Calu3 (cell line): ENCODE measurements around the gene ACSL6. TPM values are rescaled to one million over a fixed set of nuclear protein-coding genes. Genes with fewer than 3 reads are reported as not detected.

ENCODE experiments used
- BruUV-seq: library from RNA; stranded (reverse); fragments of 400-500 nt; replicated peaks from 2 replicates; lab custom pipeline; 2021; lab: Mats Ljungman, UMichigan
- CTCF ChIA-PET: fragments of 300-600 bp; sonication (Branson Sonifier 250); formaldehyde crosslinking; loops from one replicate; lab custom pipeline; 2022; ENCODE audit warnings: antibody characterized with exemption; lab: Charles Lee
- DNase-seq: peaks from one replicate; pipeline ENCODE4 v3.0.0; 2022
- H3K27ac Mint-ChIP-seq: one replicate; pipeline ENCODE4 v1.8.0; 2022; ENCODE audit warnings: mixed read lengths; ENCODE audit not compliant: unreplicated experiment
- H3K27me3 Mint-ChIP-seq: one replicate; pipeline ENCODE4 v1.8.0; 2022; ENCODE audit warnings: mixed read lengths; ENCODE audit not compliant: unreplicated experiment
- H3K36me3 Mint-ChIP-seq: one replicate; pipeline ENCODE4 v1.8.0; 2022; ENCODE audit warnings: mild to moderate bottlenecking, moderate library complexity, mixed read lengths; ENCODE audit not compliant: insufficient read depth, unreplicated experiment
- H3K4me1 Mint-ChIP-seq: one replicate; pipeline ENCODE4 v1.8.0; 2022; ENCODE audit warnings: mild to moderate bottlenecking, low read depth, mixed read lengths; ENCODE audit not compliant: unreplicated experiment
- H3K4me3 Mint-ChIP-seq: one replicate; pipeline ENCODE4 v1.8.0; 2022; ENCODE audit warnings: mild to moderate bottlenecking, low read depth, moderate library complexity, mixed read lengths; ENCODE audit not compliant: unreplicated experiment
- H3K9me3 Mint-ChIP-seq: one replicate; pipeline ENCODE4 v1.8.0; 2022; ENCODE audit warnings: low read depth, mixed read lengths; ENCODE audit not compliant: unreplicated experiment
- CTCF ChIP-seq: fragments of 200-600 bp; IDR thresholded peaks from one replicate; pipeline ENCODE4 v1.8.0; 2022; ENCODE audit warnings: antibody characterized with exemption; ENCODE audit not compliant: unreplicated experiment
- intact Hi-C: fragments of 100-400 bp; cut with micrococcal nuclease; formaldehyde crosslinking; loops from one replicate; pipeline ENCODE4 v1.10.0; 2022; ENCODE audit not compliant: unreplicated experiment
- total RNA-seq: library from RNA; stranded (reverse); gene quantifications from 2 replicates; pipeline ENCODE4 v1.2.3, GENCODE V29; 2022

The ACSL6 gene
- total RNA-seq, 1 experiment from 2014 or later: 0.24 TPM

DNA sequence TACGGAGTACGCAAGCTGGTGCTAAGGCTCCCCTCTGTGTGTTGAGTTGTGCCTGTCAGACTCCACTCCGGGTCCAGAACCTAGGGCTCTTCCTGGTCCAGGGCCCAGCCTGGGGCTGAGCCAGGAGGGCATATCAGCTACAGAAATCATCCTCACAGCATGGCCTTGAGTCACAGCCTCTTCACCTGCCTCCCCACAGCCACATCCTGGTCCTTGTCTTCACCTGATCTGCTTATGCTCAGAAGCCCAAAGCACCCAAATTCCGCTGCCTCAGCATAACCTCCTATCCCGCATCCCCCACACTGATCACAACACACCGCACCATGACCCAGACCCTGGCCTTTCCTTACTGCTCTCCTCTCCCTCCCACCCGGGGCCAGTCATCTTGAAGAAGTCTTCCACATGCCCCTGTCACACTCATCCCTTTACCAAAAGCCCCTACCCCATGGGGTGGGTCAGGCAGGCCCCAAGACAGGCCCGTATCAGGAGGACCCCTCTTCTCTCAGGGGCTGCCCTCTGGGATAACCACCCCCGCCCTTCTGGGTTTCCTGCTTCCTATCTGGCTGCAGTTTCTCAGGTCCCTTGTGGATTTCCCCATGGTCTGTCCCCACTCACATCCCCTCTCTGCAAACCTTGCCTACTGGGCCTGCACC is 47.7 kb upstream of the ACSL6 start:
- H3K4me3 Mint-ChIP-seq: no peak overlapping the region
- intact Hi-C loops: no loop called here
- no peaks in the 10 kb centered on the region for H3K4me1 Mint-ChIP-seq
- TF ChIP-seq CTCF: no peak
- no peak for DNase-seq
- no TSS peak for BruUV-seq
- H3K9me3 Mint-ChIP-seq: no peaks in the 10 kb centered on the region
- CTCF ChIA-PET: no interaction called here
- H3K36me3 Mint-ChIP-seq: no peaks in the 10 kb centered on the region
- H3K27ac Mint-ChIP-seq: no peak overlapping the region
- peaks cover 36% of the 10 kb centered on the region for H3K27me3 Mint-ChIP-seq

DNA sequence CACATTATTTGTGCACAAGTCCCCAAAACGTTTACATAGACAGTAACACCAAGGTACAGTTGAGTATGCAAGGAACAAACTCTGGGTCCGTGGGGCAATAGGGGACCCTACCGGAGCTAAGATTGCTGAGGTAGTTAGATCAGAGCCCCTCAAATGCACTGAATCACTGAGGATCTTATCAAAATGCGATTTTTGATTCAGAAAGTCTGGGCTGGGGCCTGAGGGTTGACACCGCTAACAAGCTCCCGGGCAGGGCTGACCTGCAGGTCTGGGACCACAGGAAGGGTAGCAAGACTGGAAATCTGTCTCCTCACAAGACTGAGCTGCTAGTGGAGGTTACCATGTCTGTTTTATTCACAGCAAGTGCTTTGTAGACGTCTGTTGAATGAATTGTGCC is 47.2 kb upstream of the ACSL6 start:
- H3K4me3 Mint-ChIP-seq: no peak overlapping the region
- H3K4me1 Mint-ChIP-seq: no peaks in the 10 kb centered on the region
- no peak for DNase-seq
- peaks cover 41% of the 10 kb centered on the region for H3K27me3 Mint-ChIP-seq
- H3K9me3 Mint-ChIP-seq: no peaks in the 10 kb centered on the region
- intact Hi-C loops: no loop called here
- CTCF ChIA-PET: no interaction called here
- BruUV-seq: no TSS peak
- no peak overlapping the region for H3K27ac Mint-ChIP-seq
- no peak for TF ChIP-seq CTCF
- H3K36me3 Mint-ChIP-seq: no peaks in the 10 kb centered on the region

- Mint-ChIP-seq H3K4me3 (no peak overlapping the region), H3K4me1 (no peaks in the 10 kb centered on the region), H3K36me3 (no peaks in the 10 kb centered on the region), H3K9me3 (no peaks in the 10 kb centered on the region), H3K27ac (no peak overlapping the region), H3K27me3 (peaks cover 51% of the 10 kb centered on the region)
- DNase-seq: no peak
- intact Hi-C loops: no loop called here
- CTCF ChIA-PET: interaction anchor here (0.6 kb wide), 2 partner anchors 235 to 457 kb away, joined by 3 to 5 read pairs; no protein-coding TSS in a partner anchor
- no peak for TF ChIP-seq CTCF
- BruUV-seq: no TSS peak
These were observed 46.2 kb upstream of the ACSL6 start for GRCh38 chr5:132057498-132058255.

DNA sequence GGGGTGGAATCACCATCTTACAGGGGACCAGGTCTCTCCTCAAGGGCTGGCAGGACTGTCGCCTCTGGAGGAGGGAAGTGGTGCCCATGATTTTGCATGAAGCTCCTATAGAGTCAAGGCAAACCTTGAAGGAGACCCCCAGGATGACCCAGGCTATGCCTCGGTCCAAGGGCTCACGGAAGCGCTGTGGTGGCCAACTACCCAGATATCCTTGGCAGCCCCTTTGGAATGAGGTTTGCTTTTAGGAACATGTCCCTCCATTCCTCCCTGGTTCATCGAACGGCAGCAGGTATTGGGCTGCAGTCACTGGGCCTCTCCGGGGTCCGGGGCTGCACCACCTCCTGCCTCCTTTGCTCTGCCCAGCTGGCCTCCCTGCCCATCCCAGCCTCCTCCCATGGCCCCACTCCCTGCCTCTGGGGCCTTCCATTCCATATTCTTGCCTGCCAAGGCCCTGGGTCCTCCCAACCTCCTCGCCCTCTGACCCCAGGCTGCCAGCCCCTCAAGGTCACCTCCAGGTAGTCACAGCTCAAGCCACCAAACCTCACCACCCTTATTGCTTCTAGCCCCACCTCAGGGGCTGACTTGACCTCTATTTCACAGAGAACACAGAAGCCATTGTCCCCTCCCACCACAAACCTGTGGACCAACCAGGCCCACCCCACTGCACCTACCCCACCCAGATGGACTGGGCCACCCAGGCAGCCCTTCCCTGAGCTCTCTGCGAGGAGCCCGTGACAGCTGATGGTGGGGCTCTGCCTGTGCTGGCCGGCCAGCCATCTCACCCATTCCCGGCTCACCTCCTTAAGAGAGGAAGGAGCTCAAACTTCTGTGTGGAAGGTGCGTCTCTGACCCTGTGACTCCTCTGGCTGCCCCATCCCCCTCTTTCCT is 45.4 kb upstream of the ACSL6 start:
- intact Hi-C loops: no loop called here
- no TSS peak for BruUV-seq
- no peaks in the 10 kb centered on the region for H3K4me1 Mint-ChIP-seq
- no peak for TF ChIP-seq CTCF
- CTCF ChIA-PET: interaction anchor here (0.6 kb wide), 1 partner anchor 234 kb away, joined by 3 read pairs; no protein-coding TSS in a partner anchor
- no peaks in the 10 kb centered on the region for H3K9me3 Mint-ChIP-seq
- peaks cover 59% of the 10 kb centered on the region for H3K27me3 Mint-ChIP-seq
- H3K27ac Mint-ChIP-seq: no peak overlapping the region
- no peak overlapping the region for H3K4me3 Mint-ChIP-seq
- no peaks in the 10 kb centered on the region for H3K36me3 Mint-ChIP-seq
- no peak for DNase-seq
